Ovary (tissue), 9 donors: ENCODE data around the gene HLA-DMB. TPM values are rescaled to one million over a fixed set of nuclear protein-coding genes. Genes with fewer than 3 reads are reported as not detected.

Experiments used
- DNase-seq, 5 donors: peaks; one replicate each; pipeline ENCODE4 v3.0.0-alpha.2; 2019 to 2020
- H3K27ac ChIP-seq, 2 donors: fragments of 200-600 bp; one replicate each; pipeline versions ENCODE4 v1.5.1 to v1.8.0; 2019 to 2022
- H3K27me3 ChIP-seq: fragments of 200-600 bp; one replicate; pipeline ENCODE4 v1.8.0; 2022
- H3K36me3 ChIP-seq: fragments of 200-600 bp; sonication (generic); one replicate; pipeline ENCODE4 v1.5.1; 2019
- H3K4me1 ChIP-seq: one replicate; pipeline ENCODE4 v1.8.1; 2013; ENCODE audit warnings: mild to moderate bottlenecking, moderate library complexity; ENCODE audit not compliant: insufficient read depth
- H3K4me3 ChIP-seq: fragments of 200-600 bp; sonication (generic); one replicate; pipeline ENCODE4 v1.5.1; 2017
- H3K9me3 ChIP-seq, 2 donors: fragments of 200-600 bp in 1 of 2; sonication (generic) in 1 of 2; one replicate each; pipeline versions ENCODE4 v1.5.1 to v1.8.1; 2013 to 2019; ENCODE audit warnings: mild to moderate bottlenecking in 1 of 2, moderate library complexity in 1 of 2
- EP300 ChIP-seq: sonication (generic); formaldehyde crosslinking; IDR thresholded peaks from one replicate; pipeline ENCODE4 v1.6.1; 2017; ENCODE audit warnings: antibody characterized with exemption
- POLR2A ChIP-seq: fragments of 450-650 bp; IDR thresholded peaks from one replicate; pipeline ENCODE4 v1.6.1; 2017; ENCODE audit warnings: antibody characterized with exemption, mild to moderate bottlenecking, moderate library complexity
- WGBS, 3 donors: extraction: QIAGEN DNeasy Blood & Tissue Kit in 1 of 3; methylation state at CpG; one replicate each; pipeline versions ENCODE4 v1.1.5 to v1.1.7; 2013 to 2017; 5-methylcytosine and 5-hydroxymethylcytosine counted together
- intact Hi-C, 4 donors: fragments of 100-400 bp; cut with DNase I; formaldehyde crosslinking; loops; one replicate each; pipeline versions ENCODE4 v1.11.0 to v1.15.1; 2022 to 2023
- polyA plus RNA-seq, 2 donors: library from polyadenylated mRNA; stranded (reverse); fragments of 200-250 nt in 1 of 2; fragments of 350-450 nt in 1 of 2; fragmentation: Illumina TruSeq in 1 of 2; extraction: RNeasy Lipid Tissue Mini Kit (QIAGEN cat#74804) in 1 of 2; gene quantifications; one replicate each; pipeline ENCODE4 v1.2.3, GENCODE V29; 2013 to 2014
- total RNA-seq, 7 donors: library from RNA; depleted of rRNA in 2 of 7; stranded (reverse); fragments of >200 nt in 2 of 7; fragmentation: NEBNext Ultra II Directional in 3 of 7; extraction: Animal tissue kit (Norgen Biotek cat#: 25700) in 3 of 7; gene quantifications; one replicate each; pipeline versions ENCODE4 v1.1.0 to v1.2.4, GENCODE V29; 2016 to 2023
- TF ChIP-seq, protein P1 (sequence below), 3 donors: fragments of 450-650 bp in 2 of 3; fragments of 200-600 bp in 1 of 3; IDR thresholded peaks; one replicate each; pipeline versions ENCODE4 v1.5.1 to v1.8.0; 2016 to 2022; ENCODE audit warnings: antibody characterized with exemption in 3 of 3, mild to moderate bottlenecking in 1 of 3
- donor health status: DM: no; HTN: no; CAD: no; lungs with moderate emphysema.
- donor health status: DM: no; HTN: no; CAD: no.
- donor health status: Bipolar disorder and iron deficiency.
- donor health status: DM: yes; HTN: yes; CAD: no.
- donor health status: DM: no; HTN: no; CAD: no.
- donor health status: DM: yes; HTN: yes; CAD: no.

The HLA-DMB gene
- total and polyA plus RNA-seq, 9 donors, result 4.3 to 70.0 (median 12.0) TPM

DNA sequence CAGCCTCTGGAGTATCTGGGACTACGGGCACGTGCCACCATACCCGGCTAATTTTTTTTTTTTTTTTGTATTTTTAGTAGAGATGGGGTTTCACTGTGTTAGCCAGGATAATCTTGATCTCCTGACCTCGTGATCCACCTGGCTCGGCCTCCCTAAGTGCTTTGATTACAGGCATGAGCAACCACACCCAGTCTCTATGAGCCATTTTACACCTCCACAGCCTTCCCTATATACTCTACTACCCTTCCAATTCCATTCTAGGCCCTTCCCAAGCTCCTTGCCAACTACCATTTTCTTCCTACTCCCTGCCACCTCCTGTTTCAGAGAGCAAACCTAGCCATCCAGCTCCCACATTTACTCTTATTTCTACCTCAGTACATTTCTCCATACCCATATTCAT lies 19.7 kb upstream of the HLA-DMB start:
- no peak overlapping the region for H3K4me3 ChIP-seq
- no peak for DNase-seq
- no peaks in the 10 kb centered on the region for H3K36me3 ChIP-seq
- TF ChIP-seq EP300, result no peak
- TF ChIP-seq, protein P1, sequence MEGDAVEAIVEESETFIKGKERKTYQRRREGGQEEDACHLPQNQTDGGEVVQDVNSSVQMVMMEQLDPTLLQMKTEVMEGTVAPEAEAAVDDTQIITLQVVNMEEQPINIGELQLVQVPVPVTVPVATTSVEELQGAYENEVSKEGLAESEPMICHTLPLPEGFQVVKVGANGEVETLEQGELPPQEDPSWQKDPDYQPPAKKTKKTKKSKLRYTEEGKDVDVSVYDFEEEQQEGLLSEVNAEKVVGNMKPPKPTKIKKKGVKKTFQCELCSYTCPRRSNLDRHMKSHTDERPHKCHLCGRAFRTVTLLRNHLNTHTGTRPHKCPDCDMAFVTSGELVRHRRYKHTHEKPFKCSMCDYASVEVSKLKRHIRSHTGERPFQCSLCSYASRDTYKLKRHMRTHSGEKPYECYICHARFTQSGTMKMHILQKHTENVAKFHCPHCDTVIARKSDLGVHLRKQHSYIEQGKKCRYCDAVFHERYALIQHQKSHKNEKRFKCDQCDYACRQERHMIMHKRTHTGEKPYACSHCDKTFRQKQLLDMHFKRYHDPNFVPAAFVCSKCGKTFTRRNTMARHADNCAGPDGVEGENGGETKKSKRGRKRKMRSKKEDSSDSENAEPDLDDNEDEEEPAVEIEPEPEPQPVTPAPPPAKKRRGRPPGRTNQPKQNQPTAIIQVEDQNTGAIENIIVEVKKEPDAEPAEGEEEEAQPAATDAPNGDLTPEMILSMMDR (IDR thresholded peaks at IDR 0.05), result no peak
- TF ChIP-seq POLR2A, result no peak
- no peaks in the 10 kb centered on the region for H3K27me3 ChIP-seq
- 94 to 95% (median 94%) methylated on average over 5 of the region's 5 CpGs for WGBS, 3 donors
- H3K4me1 ChIP-seq, result no peaks in the 10 kb centered on the region
- intact Hi-C loops, result no loop called here
- H3K27ac ChIP-seq, result no peak overlapping the region
- no peaks in the 10 kb centered on the region for H3K9me3 ChIP-seq

GRCh38 chr6:32956176-32956575 lies 15.3 kb upstream of the HLA-DMB start:
- TF ChIP-seq, protein P1 (IDR thresholded peaks at IDR 0.05), result no peak
- TF ChIP-seq POLR2A (no peak), EP300 (no peak)
- Histone ChIP-seq H3K9me3 (no peaks in the 10 kb centered on the region), H3K27me3 (no peaks in the 10 kb centered on the region), H3K27ac (no peak overlapping the region), H3K4me3 (no peak overlapping the region), H3K4me1 (peaks cover 2% of the 10 kb centered on the region), H3K36me3 (no peaks in the 10 kb centered on the region)
- DNase-seq, result no peak
- intact Hi-C loops, result no loop called here
- WGBS, 3 donors, result 85 to 90% (median 89%) methylated on average over 2 of the region's 2 CpGs

GRCh38 chr6:32954986-32955802 lies 14.4 kb upstream of the HLA-DMB start:
- Histone ChIP-seq H3K27me3 (no peaks in the 10 kb centered on the region), H3K27ac (no peak overlapping the region), H3K4me1 (peaks cover 2% of the 10 kb centered on the region), H3K36me3 (no peaks in the 10 kb centered on the region), H3K4me3 (no peak overlapping the region), H3K9me3 (no peaks in the 10 kb centered on the region)
- TF ChIP-seq EP300 (no peak), POLR2A (no peak)
- TF ChIP-seq, protein P1 (IDR thresholded peaks at IDR 0.05), result no peak
- intact Hi-C loops, result no loop called here
- WGBS, 3 donors, result 24 to 56% (median 31%) methylated on average over 3 of the region's 3 CpGs
- no peak for DNase-seq

GRCh38 chr6:32954267-32954666 lies 13.4 kb upstream of the HLA-DMB start:
- H3K4me1 ChIP-seq, result peaks cover 2% of the 10 kb centered on the region
- no peaks in the 10 kb centered on the region for H3K36me3 ChIP-seq
- no peaks in the 10 kb centered on the region for H3K27me3 ChIP-seq
- intact Hi-C loops, result no loop called here
- 89 to 93% (median 92%) methylated on average over 4 of the region's 4 CpGs for WGBS, 3 donors
- no peaks in the 10 kb centered on the region for H3K9me3 ChIP-seq
- no peak for DNase-seq
- no peak overlapping the region for H3K27ac ChIP-seq
- H3K4me3 ChIP-seq, result no peak overlapping the region
- TF ChIP-seq, protein P1 (IDR thresholded peaks at IDR 0.05), result no peak
- no peak for TF ChIP-seq POLR2A
- TF ChIP-seq EP300, result no peak
